Naive thymus-derived CD4-positive, alpha-beta T cell (primary cell): ENCODE measurements around the gene EPAS1. TPM values are rescaled to one million over a fixed set of nuclear protein-coding genes. Genes with fewer than 3 reads are reported as not detected.

ENCODE experiments used
- ATAC-seq: fragments of 150-1000 bp; cut with Tn5 transposase; 2 replicates; pipeline ENCODE4 v1.10.0; 2021; ENCODE audit warnings: mild to moderate bottlenecking, moderate library complexity
- CTCF ChIA-PET: fragments of 350-600 bp; sonication (Branson Sonifier 250); formaldehyde crosslinking; loops from one replicate; lab custom pipeline; 2021; ENCODE audit warnings: antibody characterized with exemption; lab: Charles Lee
- POLR2A ChIA-PET: fragments of 350-600 bp; sonication (Branson Sonifier 250); formaldehyde crosslinking; loops from one replicate; lab custom pipeline; 2021; ENCODE audit warnings: antibody characterized with exemption, inconsistent platforms; lab: Charles Lee
- DNase-seq, 9 donors: peaks; one replicate each; pipeline versions ENCODE4 v3.0.0 to v3.0.0-alpha.2; 2020 to 2022; ENCODE audit warnings: mixed read lengths in 1 of 9
- H3K27ac ChIP-seq: one replicate; pipeline ENCODE4 v1.7.0; 2013; ENCODE audit warnings: mild to moderate bottlenecking, low read depth, low read length, moderate library complexity
- H3K27me3 ChIP-seq, 2 donors: one replicate each; pipeline ENCODE4 v1.7.0; 2013; ENCODE audit warnings: low read length in 2 of 2, mild to moderate bottlenecking in 2 of 2, moderate library complexity in 2 of 2; ENCODE audit not compliant: control insufficient read depth in 2 of 2, insufficient read depth in 2 of 2
- H3K36me3 ChIP-seq, 3 experiments: 1 replicate in 2 of 3; 2 replicates in 1 of 3; pipeline ENCODE4 v1.7.0; 2013; ENCODE audit warnings: low read length in 3 of 3, mild to moderate bottlenecking in 3 of 3, moderate library complexity in 1 of 3; ENCODE audit not compliant: insufficient read depth in 3 of 3, control insufficient read depth in 2 of 3
- H3K4me1 ChIP-seq, 2 donors: one replicate each; pipeline ENCODE4 v1.7.0; 2013; ENCODE audit warnings: low read length in 2 of 2, mild to moderate bottlenecking in 2 of 2, moderate library complexity in 1 of 2; ENCODE audit not compliant: control insufficient read depth in 2 of 2, insufficient read depth in 2 of 2
- H3K4me3 ChIP-seq: 2 replicates; pipeline ENCODE4 v1.7.0; 2013; ENCODE audit warnings: mild to moderate bottlenecking, low read length
- H3K9me3 ChIP-seq, 3 experiments: 1 replicate in 2 of 3; 2 replicates in 1 of 3; pipeline ENCODE4 v1.7.0; 2013; ENCODE audit warnings: low read length in 3 of 3; ENCODE audit not compliant: control insufficient read depth in 2 of 3
- H3K27ac Mint-ChIP-seq, 9 donors: one replicate each; pipeline ENCODE4 v1.8.0; 2020 to 2022; ENCODE audit warnings: mixed read lengths in 9 of 9, mild to moderate bottlenecking in 8 of 9, moderate library complexity in 5 of 9, inconsistent platforms in 2 of 9
- H3K27me3 Mint-ChIP-seq, 5 donors: one replicate each; pipeline ENCODE4 v1.8.0; 2021 to 2022; ENCODE audit warnings: mixed read lengths in 5 of 5, mild to moderate bottlenecking in 1 of 5
- H3K36me3 Mint-ChIP-seq, 5 donors: one replicate each; pipeline ENCODE4 v1.8.0; 2020 to 2022; ENCODE audit warnings: mixed read lengths in 5 of 5, mild to moderate bottlenecking in 3 of 5, inconsistent platforms in 1 of 5
- H3K4me1 Mint-ChIP-seq, 7 donors: one replicate each; pipeline ENCODE4 v1.8.0; 2020 to 2022; ENCODE audit warnings: mixed read lengths in 7 of 7, mild to moderate bottlenecking in 3 of 7, inconsistent platforms in 1 of 7
- H3K4me3 Mint-ChIP-seq, 10 donors: one replicate each; pipeline ENCODE4 v1.8.0; 2020 to 2022; ENCODE audit warnings: mild to moderate bottlenecking in 10 of 10, mixed read lengths in 10 of 10, moderate library complexity in 6 of 10, inconsistent platforms in 2 of 10
- H3K9me3 Mint-ChIP-seq, 11 donors: one replicate each; pipeline ENCODE4 v1.8.0; 2020 to 2022; ENCODE audit warnings: mixed read lengths in 11 of 11, mild to moderate bottlenecking in 4 of 11, inconsistent platforms in 1 of 11, moderate library complexity in 1 of 11
- intact Hi-C, 2 donors: fragments of 100-400 bp; cut with micrococcal nuclease; formaldehyde crosslinking; loops; one replicate each; pipeline ENCODE4 v1.15.1; 2023
- polyA plus RNA-seq, 2 donors: library from polyadenylated mRNA; unstranded; fragments of 300-500 nt; fragmentation: Illumina TruSeq; gene quantifications; one replicate each; pipeline ENCODE4 v1.2.3, GENCODE V29; 2021
- total RNA-seq, 6 experiments: library from RNA in 5 of 6; stranded (reverse) in 5 of 6; gene quantifications; 1 replicate in 5 of 6; 2 replicates in 1 of 6; pipeline ENCODE4 v1.2.3 and lab custom pipeline; 2021 to 2026

The EPAS1 gene
- total and polyA plus RNA-seq, 7 experiments from 2014 or later = 0.18 to 17.0 (median 4.7) TPM; not detected in 1

- no peak overlapping the region for H3K4me3 Mint-ChIP-seq
- ATAC-seq (no peak), DNase-seq (no peak)
- peak overlapping the region in 1 of 9 donors; percentile 62 for H3K27ac Mint-ChIP-seq
- H3K9me3 ChIP-seq = no peaks in the 10 kb centered on the region
- peaks cover 0 to 9% (median 0%) of the 10 kb centered on the region in 5 donors for H3K27me3 Mint-ChIP-seq
- ChIA-PET CTCF (no interaction called here), POLR2A (no interaction called here)
- no peaks in the 10 kb centered on the region for H3K27me3 ChIP-seq
- intact Hi-C loops = no loop called here
- H3K27ac ChIP-seq = no peak overlapping the region
- peaks cover 0 to 7% (median 0%) of the 10 kb centered on the region in 7 donors for H3K4me1 Mint-ChIP-seq
- peaks cover 0 to 15% (median 7%) of the 10 kb centered on the region in 5 donors for H3K36me3 Mint-ChIP-seq
- no peaks in the 10 kb centered on the region for H3K4me1 ChIP-seq
- no peaks in the 10 kb centered on the region for H3K36me3 ChIP-seq
- no peak overlapping the region for H3K4me3 ChIP-seq
- peaks cover 1 to 24% (median 15%) of the 10 kb centered on the region in 11 donors for H3K9me3 Mint-ChIP-seq
Observed at GRCh38 chr2:46411985-46412384, 114.8 kb downstream of the EPAS1 start.

GRCh38 chr2:46413111-46413510 lies 115.9 kb downstream of the EPAS1 start:
- Histone ChIP-seq H3K4me1 (no peaks in the 10 kb centered on the region), H3K4me3 (no peak overlapping the region), H3K27me3 (no peaks in the 10 kb centered on the region), H3K36me3 (no peaks in the 10 kb centered on the region), H3K27ac (no peak overlapping the region), H3K9me3 (no peaks in the 10 kb centered on the region)
- intact Hi-C loops = no loop called here
- ATAC-seq (no peak), DNase-seq (no peak)
- Mint-ChIP-seq H3K9me3 (peaks cover 3 to 35% (median 15%) of the 10 kb centered on the region in 11 donors), H3K27me3 (peaks cover 0 to 9% (median 3%) of the 10 kb centered on the region in 5 donors), H3K36me3 (peaks cover 0 to 20% (median 10%) of the 10 kb centered on the region in 5 donors), H3K4me1 (peaks cover 0 to 4% (median 0%) of the 10 kb centered on the region in 7 donors), H3K4me3 (no peak overlapping the region), H3K27ac (no peak overlapping the region)
- ChIA-PET POLR2A (no interaction called here), CTCF (no interaction called here)

- no peak overlapping the region for H3K4me3 ChIP-seq
- no peak overlapping the region for H3K4me3 Mint-ChIP-seq
- peaks cover 0 to 9% (median 5%) of the 10 kb centered on the region in 5 donors for H3K27me3 Mint-ChIP-seq
- peaks cover 0 to 20% (median 10%) of the 10 kb centered on the region in 5 donors for H3K36me3 Mint-ChIP-seq
- no peak for DNase-seq
- H3K4me1 Mint-ChIP-seq = peaks cover 0 to 1% (median 0%) of the 10 kb centered on the region in 7 donors
- no peaks in the 10 kb centered on the region for H3K4me1 ChIP-seq
- H3K36me3 ChIP-seq = no peaks in the 10 kb centered on the region
- intact Hi-C loops = no loop called here
- H3K27ac ChIP-seq = no peak overlapping the region
- no peaks in the 10 kb centered on the region for H3K27me3 ChIP-seq
- POLR2A ChIA-PET = interaction anchor here (0.6 kb wide), 1 partner anchor 174 kb away, joined by 3 read pairs; no protein-coding TSS in a partner anchor
- CTCF ChIA-PET = no interaction called here
- peaks cover 3 to 40% (median 18%) of the 10 kb centered on the region in 11 donors for H3K9me3 Mint-ChIP-seq
- no peaks in the 10 kb centered on the region for H3K9me3 ChIP-seq
- H3K27ac Mint-ChIP-seq = no peak overlapping the region
- ATAC-seq = no peak
Observed at GRCh38 chr2:46413631-46414030, 116.4 kb downstream of the EPAS1 start.

- Mint-ChIP-seq H3K9me3 (peaks cover 3 to 43% (median 18%) of the 10 kb centered on the region in 11 donors), H3K4me1 (peaks cover 0 to 1% (median 0%) of the 10 kb centered on the region in 7 donors), H3K27me3 (peaks cover 0 to 9% (median 5%) of the 10 kb centered on the region in 5 donors), H3K36me3 (peaks cover 0 to 20% (median 10%) of the 10 kb centered on the region in 5 donors), H3K27ac (peak overlapping the region in 1 of 9 donors; percentile 84), H3K4me3 (no peak overlapping the region)
- no peak for DNase-seq
- ChIA-PET POLR2A (no interaction called here), CTCF (no interaction called here)
- intact Hi-C loops = no loop called here
- H3K36me3 ChIP-seq = no peaks in the 10 kb centered on the region
- no peak overlapping the region for H3K4me3 ChIP-seq
- no peaks in the 10 kb centered on the region for H3K27me3 ChIP-seq
- ATAC-seq = no peak
- no peak overlapping the region for H3K27ac ChIP-seq
- no peaks in the 10 kb centered on the region for H3K9me3 ChIP-seq
- no peaks in the 10 kb centered on the region for H3K4me1 ChIP-seq
Observed at GRCh38 chr2:46414701-46415100, 117.5 kb downstream of the EPAS1 start.

- Histone ChIP-seq H3K27ac (no peak overlapping the region), H3K4me1 (no peaks in the 10 kb centered on the region), H3K4me3 (no peak overlapping the region), H3K36me3 (no peaks in the 10 kb centered on the region), H3K27me3 (no peaks in the 10 kb centered on the region), H3K9me3 (no peaks in the 10 kb centered on the region)
- no peak for ATAC-seq
- Mint-ChIP-seq H3K27ac (no peak overlapping the region), H3K36me3 (peaks cover 0 to 20% (median 10%) of the 10 kb centered on the region in 5 donors), H3K4me3 (no peak overlapping the region), H3K27me3 (peaks cover 0 to 9% (median 5%) of the 10 kb centered on the region in 5 donors), H3K9me3 (peaks cover 3 to 43% (median 20%) of the 10 kb centered on the region in 11 donors), H3K4me1 (peaks cover 0 to 1% (median 0%) of the 10 kb centered on the region in 7 donors)
- no peak for DNase-seq
- CTCF ChIA-PET = no interaction called here
- intact Hi-C loops = no loop called here
- POLR2A ChIA-PET = no interaction called here
Observed at GRCh38 chr2:46416280-46416679, 119.1 kb downstream of the EPAS1 start.

- no peaks in the 10 kb centered on the region for H3K4me1 ChIP-seq
- DNase-seq (no peak), ATAC-seq (no peak)
- H3K36me3 Mint-ChIP-seq = peaks cover 0 to 20% (median 10%) of the 10 kb centered on the region in 5 donors
- H3K27me3 Mint-ChIP-seq = peaks cover 0 to 9% (median 5%) of the 10 kb centered on the region in 5 donors
- H3K27ac Mint-ChIP-seq = no peak overlapping the region
- ChIA-PET CTCF (no interaction called here), POLR2A (no interaction called here)
- no peaks in the 10 kb centered on the region for H3K27me3 ChIP-seq
- peaks cover 0 to 1% (median 0%) of the 10 kb centered on the region in 7 donors for H3K4me1 Mint-ChIP-seq
- intact Hi-C loops = no loop called here
- no peak overlapping the region for H3K27ac ChIP-seq
- H3K4me3 ChIP-seq = no peak overlapping the region
- H3K9me3 Mint-ChIP-seq = peaks cover 3 to 43% (median 20%) of the 10 kb centered on the region in 11 donors
- H3K36me3 ChIP-seq = no peaks in the 10 kb centered on the region
- no peak overlapping the region for H3K4me3 Mint-ChIP-seq
- no peaks in the 10 kb centered on the region for H3K9me3 ChIP-seq
Observed at GRCh38 chr2:46416739-46417403, 119.7 kb downstream of the EPAS1 start.
